Caco-2 (cell line): ENCODE results near the gene HSPB8. TPM values are rescaled to one million over a fixed set of nuclear protein-coding genes. Genes with fewer than 3 reads are reported as not detected.

Experiments used
- BruUV-seq: library from RNA; stranded (reverse); fragments of 400-500 nt; replicated peaks from 2 replicates; lab custom pipeline; 2021; lab: Mats Ljungman, UMichigan
- CTCF ChIA-PET: fragments of 300-600 bp; sonication (Branson Sonifier 250); formaldehyde crosslinking; loops from one replicate; lab custom pipeline; 2022; ENCODE audit warnings: antibody characterized with exemption; lab: Charles Lee
- POLR2A ChIA-PET: fragments of 300-600 bp; sonication (Branson Sonifier 250); formaldehyde crosslinking; loops from one replicate; lab custom pipeline; 2022; ENCODE audit warnings: antibody characterized with exemption; lab: Charles Lee
- DNase-seq, 2 experiments: peaks; one replicate each; pipeline versions ENCODE4 v3.0.0 to v3.0.0-alpha.2; 2020 to 2022
- H3K27me3 ChIP-seq: replicated peaks from 2 replicates; pipeline ENCODE4 v1.6.0; 2011; ENCODE audit warnings: low read length; ENCODE audit not compliant: control insufficient read depth, insufficient read depth
- H3K36me3 ChIP-seq: 2 replicates; pipeline ENCODE4 v1.5.1; 2011; ENCODE audit warnings: low read length; ENCODE audit not compliant: control insufficient read depth, insufficient read depth
- H3K4me1 ChIP-seq: fragments of 250-450 bp; sonication (Bioruptor Pico); 2 replicates; pipeline ENCODE4 v1.5.1; 2020; ENCODE audit warnings: mild to moderate bottlenecking
- H3K4me3 ChIP-seq: 2 replicates; pipeline ENCODE4 v1.5.1; 2011; ENCODE audit warnings: low read depth, mild to moderate bottlenecking, control low read depth, low read length
- H3K9me3 ChIP-seq: fragments of 250-450 bp; sonication (Bioruptor Pico); 2 replicates; pipeline ENCODE4 v1.5.1; 2020; ENCODE audit warnings: mild to moderate bottlenecking, moderate library complexity
- H3K27ac Mint-ChIP-seq: one replicate; pipeline ENCODE4 v1.8.0; 2022; ENCODE audit warnings: mixed read lengths; ENCODE audit not compliant: unreplicated experiment
- H3K27me3 Mint-ChIP-seq: one replicate; pipeline ENCODE4 v1.8.0; 2022; ENCODE audit warnings: mixed read lengths; ENCODE audit not compliant: insufficient read depth, unreplicated experiment
- H3K36me3 Mint-ChIP-seq: one replicate; pipeline ENCODE4 v1.8.0; 2022; ENCODE audit warnings: mild to moderate bottlenecking, mixed read lengths; ENCODE audit not compliant: insufficient read depth, unreplicated experiment
- H3K4me1 Mint-ChIP-seq: one replicate; pipeline ENCODE4 v1.8.0; 2022; ENCODE audit warnings: low read depth, mixed read lengths; ENCODE audit not compliant: unreplicated experiment
- H3K4me3 Mint-ChIP-seq: one replicate; pipeline ENCODE4 v1.8.0; 2022; ENCODE audit warnings: mild to moderate bottlenecking, moderate library complexity, mixed read lengths; ENCODE audit not compliant: unreplicated experiment
- H3K9me3 Mint-ChIP-seq: one replicate; pipeline ENCODE4 v1.8.0; 2022; ENCODE audit warnings: mixed read lengths; ENCODE audit not compliant: unreplicated experiment
- CTCF ChIP-seq, 2 experiments: fragments of 200-600 bp in 1 of 2; IDR thresholded peaks; 1 replicate in 1 of 2; 2 replicates in 1 of 2; pipeline versions ENCODE4 v1.5.1 to v1.8.0; 2011 to 2022; ENCODE audit warnings: antibody characterized with exemption in 1 of 2, control low read depth in 1 of 2, inconsistent platforms in 1 of 2, low read depth in 1 of 2, low read length in 1 of 2, mild to moderate bottlenecking in 1 of 2, moderate library complexity in 1 of 2; ENCODE audit not compliant: insufficient read depth in 1 of 2, severe bottlenecking in 1 of 2, unreplicated experiment in 1 of 2
- intact Hi-C: fragments of 100-400 bp; cut with micrococcal nuclease; formaldehyde crosslinking; loops from one replicate; pipeline ENCODE4 v1.10.0; 2022; ENCODE audit not compliant: unreplicated experiment
- total RNA-seq: library from RNA; stranded (reverse); gene quantifications from 2 replicates; pipeline ENCODE4 v1.2.3, GENCODE V29; 2022

HSPB8 gene
- total RNA-seq, 1 experiment from 2014 or later, result 17.1 TPM

- intact Hi-C loops, result no loop called here
- no peaks in the 10 kb centered on the region for H3K9me3 Mint-ChIP-seq
- DNase-seq, result no peak
- no peak overlapping the region for H3K27ac Mint-ChIP-seq
- peaks cover 7% of the 10 kb centered on the region for H3K36me3 Mint-ChIP-seq
- H3K36me3 ChIP-seq, result no peaks in the 10 kb centered on the region
- no peaks in the 10 kb centered on the region for H3K27me3 Mint-ChIP-seq
- H3K4me3 Mint-ChIP-seq, result no peak overlapping the region
- TF ChIP-seq CTCF (IDR thresholded peaks at IDR 0.05; ENCODE audit: insufficient read depth in 1 of 2, low read depth in 1 of 2, low read length in 1 of 2, severe bottlenecking in 1 of 2, unreplicated experiment in 1 of 2), result no peak
- BruUV-seq, result no TSS peak
- H3K4me1 Mint-ChIP-seq, result peaks cover 21% of the 10 kb centered on the region
- peaks cover 46% of the 10 kb centered on the region for H3K4me1 ChIP-seq
- ChIA-PET POLR2A (no interaction called here), CTCF (no interaction called here)
- no peaks in the 10 kb centered on the region for H3K9me3 ChIP-seq
- H3K27me3 ChIP-seq, result no peaks in the 10 kb centered on the region
- no peak overlapping the region for H3K4me3 ChIP-seq
These were observed 4.2 kb downstream of the HSPB8 start for GRCh38 chr12:119182701-119183493.

GRCh38 chr12:119183942-119184695 is 5.4 kb downstream of the HSPB8 start:
- H3K9me3 Mint-ChIP-seq, result no peaks in the 10 kb centered on the region
- Histone ChIP-seq H3K4me1 (peaks cover 36% of the 10 kb centered on the region), H3K4me3 (no peak overlapping the region), H3K36me3 (no peaks in the 10 kb centered on the region), H3K9me3 (no peaks in the 10 kb centered on the region), H3K27me3 (no peaks in the 10 kb centered on the region)
- no TSS peak for BruUV-seq
- H3K36me3 Mint-ChIP-seq, result peaks cover 13% of the 10 kb centered on the region
- no peak overlapping the region for H3K4me3 Mint-ChIP-seq
- DNase-seq, result no peak
- H3K27ac Mint-ChIP-seq, result no peak overlapping the region
- H3K4me1 Mint-ChIP-seq, result peaks cover 16% of the 10 kb centered on the region
- ChIA-PET CTCF (no interaction called here), POLR2A (no interaction called here)
- no peak for TF ChIP-seq CTCF (IDR thresholded peaks at IDR 0.05; ENCODE audit: insufficient read depth in 1 of 2, low read depth in 1 of 2, low read length in 1 of 2, severe bottlenecking in 1 of 2, unreplicated experiment in 1 of 2)
- intact Hi-C loops, result no loop called here
- H3K27me3 Mint-ChIP-seq, result no peaks in the 10 kb centered on the region

- no peak for DNase-seq
- H3K36me3 ChIP-seq, result no peaks in the 10 kb centered on the region
- H3K9me3 ChIP-seq, result no peaks in the 10 kb centered on the region
- Mint-ChIP-seq H3K4me1 (peaks cover 4% of the 10 kb centered on the region), H3K27ac (no peak overlapping the region), H3K9me3 (no peaks in the 10 kb centered on the region), H3K4me3 (no peak overlapping the region), H3K36me3 (no peaks in the 10 kb centered on the region), H3K27me3 (no peaks in the 10 kb centered on the region)
- BruUV-seq, result no TSS peak
- no peaks in the 10 kb centered on the region for H3K4me1 ChIP-seq
- CTCF ChIA-PET, result no interaction called here
- intact Hi-C loops, result no loop called here
- no peak for TF ChIP-seq CTCF (IDR thresholded peaks at IDR 0.05; ENCODE audit: insufficient read depth in 1 of 2, low read depth in 1 of 2, low read length in 1 of 2, severe bottlenecking in 1 of 2, unreplicated experiment in 1 of 2)
- POLR2A ChIA-PET, result no interaction called here
- H3K4me3 ChIP-seq, result no peak overlapping the region
- no peaks in the 10 kb centered on the region for H3K27me3 ChIP-seq
These were observed 16.5 kb downstream of the HSPB8 start for GRCh38 chr12:119195256-119195655.
